GM21390 (cell line): Measurements from ENCODE around the gene PIP.
"Not testable (repeated sequence)": the region's sequence is repeated elsewhere in the genome, so short reads cannot be mapped to it uniquely, and the experiment has no call there.

ENCODE experiments used
- ATAC-seq: cut with Tn5 transposase; IDR thresholded peaks from one replicate; pipeline ENCODE4 v1.9.1; 2021; ENCODE audit not compliant: unreplicated experiment

Gene PIP, protein sequence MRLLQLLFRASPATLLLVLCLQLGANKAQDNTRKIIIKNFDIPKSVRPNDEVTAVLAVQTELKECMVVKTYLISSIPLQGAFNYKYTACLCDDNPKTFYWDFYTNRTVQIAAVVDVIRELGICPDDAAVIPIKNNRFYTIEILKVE

DNA sequence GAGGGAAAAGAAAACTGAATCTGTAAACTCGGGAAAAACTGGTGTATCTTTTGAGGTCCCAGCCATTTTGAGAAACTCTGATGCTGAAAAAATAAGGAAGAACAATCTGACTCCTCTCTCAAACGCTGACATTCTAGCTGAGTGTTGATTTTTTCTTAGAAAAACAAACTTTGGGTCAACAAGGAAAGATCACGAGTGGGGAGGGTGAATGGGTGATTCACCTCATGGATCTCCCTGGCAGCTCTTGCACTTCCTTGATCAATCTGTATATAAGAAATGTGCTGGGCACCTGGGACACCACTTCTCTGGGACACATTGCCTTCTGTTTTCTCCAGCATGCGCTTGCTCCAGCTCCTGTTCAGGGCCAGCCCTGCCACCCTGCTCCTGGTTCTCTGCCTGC, at the start of gene PIP:
Gene PIP (plus strand): TSS at position 297 of the 400 bp plus-strand sequence. CDS start 40 bp downstream, at position 337.
- ATAC-seq = no peak

DNA sequence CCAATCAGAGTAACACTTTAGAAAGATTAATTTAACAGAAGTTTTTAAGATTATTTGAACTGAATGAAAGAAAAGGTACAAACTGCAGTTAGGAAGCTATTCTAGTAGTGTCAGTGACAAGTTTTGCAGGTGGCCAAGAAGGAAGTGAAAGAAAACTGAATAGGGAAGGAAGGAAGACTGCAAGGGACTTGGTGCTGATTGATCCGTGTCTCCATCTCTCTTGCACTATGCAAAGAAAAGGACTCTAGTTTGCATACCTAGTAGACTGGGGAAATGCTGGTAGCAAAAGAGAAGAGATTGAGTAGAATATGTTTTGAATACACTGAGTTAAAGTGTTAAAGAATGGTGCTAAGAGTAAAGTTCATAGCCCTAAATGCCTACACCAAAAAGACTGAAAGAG, 46.8 kb upstream of the PIP start:
- peak; percentile 74 for ATAC-seq

DNA sequence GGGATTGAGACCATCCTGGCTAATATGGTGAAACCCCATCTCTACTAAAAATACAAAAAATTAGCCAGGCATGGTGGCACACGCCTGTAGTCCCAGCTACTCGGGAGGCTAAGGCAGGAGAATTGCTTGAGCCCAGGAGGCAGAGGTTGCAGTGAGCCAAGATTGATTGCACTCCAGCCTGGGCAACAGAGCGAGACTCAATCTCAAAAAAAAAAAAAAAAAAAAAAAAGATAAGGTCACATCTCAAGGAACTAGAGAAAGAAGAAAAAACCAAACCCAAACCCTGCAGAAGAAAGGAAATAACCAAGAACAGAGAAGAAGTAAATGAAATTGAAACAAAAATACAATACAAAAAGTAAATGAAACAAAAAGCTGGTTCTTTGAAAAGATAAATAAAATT, 46.3 kb upstream of the PIP start:
- not testable (repeated sequence) for ATAC-seq

DNA sequence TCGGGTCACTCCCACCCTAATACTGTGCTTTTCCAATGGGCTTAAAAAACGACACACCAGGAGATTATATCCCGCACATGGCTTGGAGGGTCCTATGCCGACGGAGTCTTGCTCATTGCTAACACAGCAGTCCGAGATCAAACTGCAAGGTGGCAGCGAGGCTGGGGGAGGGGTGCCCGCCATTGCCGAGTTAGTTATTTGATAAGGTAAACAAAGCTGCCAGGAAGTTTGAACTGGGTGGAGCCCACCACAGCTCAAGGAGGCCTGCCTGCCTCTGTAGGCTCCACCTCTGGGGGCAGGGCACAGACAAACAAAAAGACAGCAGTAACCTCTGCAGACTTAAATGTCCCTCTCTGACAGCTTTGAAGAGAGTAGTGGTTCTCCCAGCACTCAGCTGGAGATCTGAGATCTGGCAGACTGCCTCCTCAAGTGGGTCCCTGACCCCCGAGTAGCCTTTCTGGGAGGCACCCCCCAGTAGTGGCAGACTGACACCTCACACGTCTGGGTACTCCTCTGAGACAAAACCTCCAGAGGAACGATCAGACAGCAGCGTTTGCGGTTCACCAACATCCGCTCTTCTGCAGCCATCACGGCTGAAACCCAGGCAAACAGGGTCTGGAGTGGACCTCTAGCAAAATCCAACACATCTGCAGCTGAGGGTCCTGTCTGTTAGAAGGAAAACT, 43.2 kb upstream of the PIP start:
- not testable (repeated sequence) for ATAC-seq

DNA sequence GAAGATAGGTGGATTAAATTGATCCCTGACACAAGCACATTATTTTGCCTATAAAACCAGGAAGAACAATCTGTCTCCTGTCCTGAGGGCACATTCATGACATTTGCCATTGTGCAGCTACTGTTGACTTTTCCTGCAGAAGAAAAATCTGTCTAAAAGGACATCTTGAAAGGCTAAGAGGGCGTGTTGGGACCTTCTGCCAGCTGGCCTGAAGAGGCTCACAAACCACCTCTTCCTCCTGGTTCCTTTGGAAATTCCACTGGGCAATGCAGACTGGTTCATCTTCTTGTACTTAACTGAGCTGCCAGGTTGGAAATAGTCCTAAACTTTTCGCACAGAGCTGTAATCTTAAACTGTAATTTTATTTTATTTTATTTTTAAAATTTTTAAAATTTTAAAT, 35.7 kb upstream of the PIP start:
- no peak for ATAC-seq

DNA sequence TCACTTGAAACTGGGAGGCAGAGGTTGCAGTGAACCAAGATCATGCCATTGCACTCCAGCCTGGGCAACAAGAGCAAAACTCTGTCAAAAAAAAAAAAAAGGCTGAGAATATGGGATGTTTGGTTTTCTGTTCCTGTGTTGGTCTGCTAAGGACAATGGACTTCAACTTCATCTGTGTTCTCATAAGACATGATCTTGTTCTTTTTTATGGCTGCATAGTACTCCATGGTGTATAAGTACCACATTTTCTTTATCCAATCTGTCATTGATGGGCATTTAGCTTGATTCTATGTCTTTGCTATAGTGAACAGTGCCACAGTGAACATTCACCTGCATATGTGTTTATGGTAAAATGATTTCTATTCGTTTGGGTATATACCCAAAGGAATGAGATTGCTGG, 32.3 kb upstream of the PIP start:
- ATAC-seq = not testable (repeated sequence)

DNA sequence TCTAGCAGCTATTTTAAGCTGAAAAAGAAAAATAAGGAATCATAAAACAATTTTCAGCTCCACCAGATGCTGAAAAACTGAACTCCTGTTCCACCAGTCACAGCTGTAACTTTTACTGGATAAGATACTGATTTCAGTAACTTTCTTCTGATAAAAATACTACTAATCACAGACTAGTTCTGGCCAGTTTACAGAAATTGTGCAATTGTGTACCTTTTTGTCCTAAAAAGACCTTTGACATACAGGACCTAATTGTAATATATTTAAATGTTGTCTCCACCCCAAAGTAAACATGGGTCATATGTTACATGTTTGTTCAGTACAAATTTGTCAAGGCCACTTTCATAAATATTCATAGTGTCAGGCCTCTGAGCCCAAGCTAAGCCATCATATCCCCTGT, 27.1 kb upstream of the PIP start:
- no peak for ATAC-seq

DNA sequence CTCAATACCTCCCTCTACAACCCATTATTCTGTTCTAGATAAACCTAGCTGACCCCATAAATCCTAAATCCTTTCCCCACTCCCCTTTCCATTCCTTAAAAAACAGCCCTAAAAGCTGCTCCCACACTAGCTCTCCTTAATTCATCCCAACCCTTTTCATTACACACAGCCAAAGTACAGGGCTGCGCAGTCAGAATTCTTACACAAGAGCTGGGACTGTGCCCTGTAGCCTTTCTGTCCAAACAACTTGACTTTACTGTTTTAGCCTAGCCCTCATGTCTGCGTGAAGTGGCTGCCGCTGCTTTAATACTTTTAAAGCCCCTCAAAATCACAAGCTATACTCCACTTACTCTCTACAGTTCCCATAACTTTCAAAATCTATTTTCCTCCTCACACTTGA, 23.9 kb upstream of the PIP start:
- not testable (repeated sequence) for ATAC-seq

DNA sequence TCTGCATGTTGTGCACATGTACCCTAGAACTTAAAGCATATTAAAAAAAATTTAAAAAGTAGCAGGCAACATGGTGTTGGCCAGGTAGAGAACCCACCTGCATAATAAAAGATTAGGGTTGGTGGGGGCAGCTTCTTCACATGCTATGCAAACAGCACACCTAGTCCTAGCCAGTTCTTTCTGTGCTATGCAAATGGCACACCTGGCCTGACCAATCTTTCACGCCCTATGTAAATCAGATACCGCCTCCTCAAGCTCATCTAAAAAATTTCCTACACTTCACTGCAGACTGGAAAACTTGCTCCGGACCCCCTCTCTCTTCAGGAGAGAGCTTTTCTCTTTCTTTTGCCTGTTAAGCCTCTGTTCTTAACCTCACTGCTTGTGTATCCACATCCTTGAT, 14.5 kb upstream of the PIP start:
- no peak for ATAC-seq

DNA sequence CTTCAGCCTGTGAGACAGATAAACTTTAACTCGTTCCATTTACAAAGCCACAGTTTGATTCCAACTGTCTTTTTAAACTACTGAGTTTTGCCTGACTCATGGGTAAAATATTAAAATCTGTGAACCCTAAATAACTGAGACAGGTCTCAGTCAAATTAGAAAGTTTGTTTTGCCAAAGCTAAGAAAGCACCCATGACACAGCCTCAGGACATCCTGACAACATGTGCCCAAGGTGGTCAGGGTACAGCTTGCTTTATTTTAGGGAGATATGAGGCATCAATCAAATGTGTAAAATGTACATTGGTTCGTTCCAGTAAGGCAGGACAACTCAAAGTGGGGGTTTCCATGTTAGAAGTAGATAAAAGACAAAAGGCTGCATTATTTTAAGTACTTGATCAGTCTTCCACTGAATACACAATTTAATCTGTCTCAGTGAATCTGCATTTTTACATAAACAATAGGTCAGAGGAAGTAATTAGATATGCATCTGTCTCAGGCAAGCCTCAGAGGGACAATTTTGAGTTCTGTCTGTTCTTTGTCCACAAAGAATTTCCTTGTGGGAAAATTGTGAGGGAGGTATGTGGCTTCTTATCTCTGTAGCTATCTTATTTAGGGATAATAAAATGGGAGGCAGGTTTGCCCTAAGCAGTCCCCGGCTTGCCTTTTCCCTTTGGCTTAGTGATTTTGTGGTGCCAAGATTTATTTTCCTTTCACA, 11.0 kb upstream of the PIP start:
- no peak for ATAC-seq

DNA sequence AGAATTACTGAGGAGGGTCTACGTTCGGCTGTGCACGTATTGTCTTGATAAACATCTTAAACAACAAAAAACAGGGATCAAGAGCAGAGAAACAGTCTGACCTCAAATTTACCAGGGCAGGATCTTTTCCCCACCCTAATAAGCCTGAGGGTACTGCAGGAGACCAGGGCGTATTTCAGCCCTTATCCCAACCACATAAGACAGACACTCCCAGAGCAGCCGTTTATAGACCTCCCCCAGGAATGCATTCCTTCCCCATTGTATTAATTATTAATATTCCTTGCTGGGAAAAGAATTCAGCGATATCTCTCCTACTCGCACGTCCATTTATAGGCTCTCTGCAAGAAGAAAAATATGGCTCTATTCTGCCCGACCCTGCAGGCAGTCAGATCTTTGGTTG, 8.6 kb upstream of the PIP start:
- ATAC-seq = not testable (repeated sequence)

DNA sequence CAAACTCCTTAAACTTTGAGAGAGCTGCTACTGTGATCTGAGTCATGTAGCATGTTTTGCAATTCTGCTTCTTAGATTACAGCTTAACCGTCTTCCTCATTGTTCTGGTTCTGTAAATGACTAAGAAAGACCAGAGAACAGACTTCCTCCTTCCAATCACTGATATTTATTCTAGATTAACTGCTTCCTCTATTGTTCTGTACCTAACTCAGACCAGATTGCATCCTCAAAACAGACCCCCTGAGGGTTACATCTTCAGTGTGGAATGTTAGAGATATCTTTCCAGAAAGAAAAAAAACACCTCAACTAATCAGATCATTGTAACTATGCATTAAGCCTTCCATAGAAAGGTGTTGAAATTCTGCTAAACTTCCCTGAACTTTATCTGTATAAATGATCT, 5.7 kb upstream of the PIP start:
- no peak for ATAC-seq

DNA sequence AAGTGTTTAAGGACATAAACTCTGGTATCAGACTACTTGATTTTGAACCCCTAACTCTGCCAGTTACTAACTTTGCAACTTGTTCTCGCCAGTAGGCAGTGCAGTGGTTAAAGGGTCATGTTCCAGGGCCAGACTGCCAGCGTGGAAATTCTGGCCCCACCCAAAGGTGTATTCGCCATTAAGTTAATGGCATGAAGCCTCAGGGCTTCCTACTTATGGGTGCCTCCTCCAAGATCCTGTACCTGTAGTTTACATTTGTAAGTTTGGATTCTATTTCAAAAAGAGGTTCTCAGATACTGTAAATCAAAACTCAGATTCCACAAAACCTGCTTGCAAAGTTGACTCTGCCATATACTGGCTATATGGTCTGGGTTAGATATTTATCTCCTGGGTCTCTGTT, 2.8 kb upstream of the PIP start:
- ATAC-seq = no peak

DNA sequence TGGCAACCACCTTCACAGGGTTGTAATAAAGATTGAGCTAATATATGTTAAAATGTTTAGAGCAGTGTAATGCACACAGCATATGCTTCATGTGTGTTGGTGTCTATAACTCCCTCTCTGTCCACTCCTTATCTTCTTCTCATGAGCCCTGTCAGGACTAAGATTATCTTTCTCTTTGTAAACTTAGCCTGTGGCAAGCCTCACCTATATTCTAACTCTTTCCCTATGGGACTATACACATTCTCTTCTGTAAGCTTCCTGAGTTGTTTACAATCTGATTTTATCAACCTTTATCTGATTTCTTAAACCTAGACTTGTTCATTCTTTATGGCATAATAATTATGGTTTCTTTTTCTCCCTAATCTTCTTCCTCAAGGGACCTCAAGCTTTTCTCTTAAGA, 2.4 kb upstream of the PIP start:
- no peak for ATAC-seq

DNA sequence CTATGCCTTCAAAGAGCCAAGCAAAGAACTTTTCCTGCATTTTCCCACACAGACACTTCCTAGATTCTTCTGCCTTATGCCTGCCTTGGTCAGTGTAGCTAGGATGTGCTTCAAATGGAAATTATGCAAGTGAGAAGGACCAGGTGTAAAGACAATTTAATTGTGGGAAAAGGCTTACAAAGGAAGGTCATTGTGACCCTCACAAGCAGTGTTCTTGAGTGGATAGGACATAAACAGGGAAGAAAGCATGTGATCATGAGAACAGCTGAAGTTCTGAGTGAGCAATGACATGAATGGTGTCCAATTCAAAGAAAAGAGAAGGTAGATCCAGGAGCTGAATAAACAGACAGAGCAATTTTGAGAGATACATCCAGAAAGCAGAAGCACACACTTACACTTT, 1.3 kb upstream of the PIP start:
- no peak for ATAC-seq

DNA sequence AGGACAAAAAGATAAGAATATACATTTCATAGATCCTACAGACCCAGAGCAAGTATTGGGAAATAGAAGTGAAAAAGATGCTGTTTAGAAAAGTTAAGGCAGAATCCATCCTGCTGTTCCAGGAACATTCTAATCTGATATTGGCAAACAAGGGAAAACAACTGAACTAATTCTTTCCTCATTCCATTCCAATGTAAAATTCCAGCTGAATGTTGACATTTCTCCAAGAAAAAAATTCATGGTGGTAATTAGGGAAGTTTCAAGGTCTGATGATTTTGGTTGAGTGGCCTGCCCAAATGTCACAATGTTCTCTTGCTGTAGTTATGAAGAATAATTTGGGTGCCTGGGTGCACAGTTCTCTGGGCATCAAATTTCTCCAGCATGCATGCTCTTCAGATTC, 15.2 kb downstream of the PIP start:
- no peak for ATAC-seq

DNA sequence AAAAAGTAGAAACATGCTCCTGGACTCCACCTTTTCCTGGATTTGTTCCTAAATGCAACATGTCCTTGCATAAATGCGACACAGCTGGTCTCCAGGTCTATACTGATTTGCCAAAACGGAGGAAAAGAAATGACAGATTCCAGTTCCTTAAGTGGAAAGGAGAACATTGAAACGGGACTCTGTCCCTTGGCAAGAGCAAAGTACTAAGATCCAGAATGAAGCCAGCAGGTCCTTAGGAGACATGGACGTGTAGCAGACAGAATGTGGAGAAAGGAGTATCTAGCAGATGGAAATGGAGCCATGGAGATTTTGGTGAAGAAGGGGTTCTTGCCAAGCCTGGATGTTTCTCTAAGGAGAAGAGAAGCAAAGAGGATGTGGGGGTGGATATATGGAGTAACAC, 16.2 kb downstream of the PIP start:
- no peak for ATAC-seq

DNA sequence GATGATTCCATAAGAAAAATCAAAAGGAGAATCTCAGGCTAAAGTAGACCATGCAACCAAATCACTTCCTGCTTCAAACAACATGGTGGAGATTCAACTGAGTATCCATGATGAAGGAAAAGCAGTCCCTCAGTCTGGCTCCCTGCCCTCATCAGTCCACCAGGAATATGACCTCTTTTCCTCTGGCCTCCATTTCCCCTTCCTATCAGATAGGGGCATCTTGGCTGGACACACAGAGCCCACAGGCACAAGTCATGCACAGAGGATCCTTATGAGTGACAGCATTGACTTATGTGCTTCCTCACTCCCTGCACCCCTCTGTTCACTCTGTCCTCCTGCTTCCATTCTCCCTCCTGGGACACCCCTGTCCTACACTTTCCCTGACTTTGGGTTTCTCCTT, 16.8 kb downstream of the PIP start:
- ATAC-seq = no peak

DNA sequence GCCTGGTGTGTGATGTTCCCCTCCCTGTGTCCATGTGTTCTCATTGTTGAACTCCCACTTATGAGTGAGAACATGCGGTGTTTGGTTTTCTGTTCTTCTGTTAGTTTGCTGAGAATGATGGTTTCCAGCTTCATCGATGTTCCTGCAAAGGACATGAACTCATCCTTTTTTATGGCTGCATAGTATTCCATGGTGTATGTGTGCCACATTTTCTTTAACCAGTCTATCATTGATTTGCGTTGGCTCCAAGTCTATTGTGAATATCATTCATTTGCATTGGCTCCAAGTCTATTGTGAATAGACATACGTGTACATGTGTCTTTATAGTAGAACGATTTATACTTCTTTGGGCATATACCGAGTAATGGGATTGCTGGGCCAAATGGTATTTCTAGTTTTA, 18.8 kb downstream of the PIP start:
- not testable (repeated sequence) for ATAC-seq

DNA sequence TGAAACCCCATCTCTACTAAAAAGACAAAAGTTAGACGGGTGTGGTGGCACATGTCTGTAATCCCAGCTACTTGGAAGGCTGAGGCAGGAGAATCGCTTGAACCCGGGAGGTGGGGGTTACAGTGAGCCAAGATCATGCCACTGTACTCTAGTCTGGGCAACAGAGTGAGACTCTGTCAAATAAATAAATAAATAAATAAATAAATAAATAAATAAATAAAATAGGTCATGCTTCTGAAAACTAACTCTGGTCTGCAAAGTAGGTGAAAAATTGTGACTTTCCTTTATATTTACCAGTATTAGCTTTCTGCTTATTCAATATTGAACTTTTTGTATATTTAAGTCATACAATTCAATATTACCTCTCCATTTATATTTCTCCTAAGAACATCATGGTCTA, 26.7 kb downstream of the PIP start:
- not testable (repeated sequence) for ATAC-seq

DNA sequence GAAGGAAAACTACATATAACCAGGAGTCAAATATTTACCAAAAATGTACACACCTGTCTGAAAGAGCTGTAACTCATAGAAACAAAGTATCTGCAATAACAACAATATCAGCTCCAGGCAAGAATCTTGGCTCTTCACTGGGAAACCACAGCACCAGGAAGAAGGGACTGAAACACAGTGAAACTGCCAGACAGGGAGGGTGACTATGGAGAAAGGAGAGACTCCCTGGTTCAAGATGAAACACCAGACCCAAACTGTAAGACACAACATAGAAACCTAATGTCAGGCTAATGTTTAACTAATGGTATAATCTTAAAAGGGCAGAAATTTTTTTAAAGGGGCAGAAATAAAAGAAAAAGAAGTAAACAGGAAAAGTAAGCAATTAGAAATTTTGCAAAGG, 39.8 kb downstream of the PIP start:
- ATAC-seq = no peak

DNA sequence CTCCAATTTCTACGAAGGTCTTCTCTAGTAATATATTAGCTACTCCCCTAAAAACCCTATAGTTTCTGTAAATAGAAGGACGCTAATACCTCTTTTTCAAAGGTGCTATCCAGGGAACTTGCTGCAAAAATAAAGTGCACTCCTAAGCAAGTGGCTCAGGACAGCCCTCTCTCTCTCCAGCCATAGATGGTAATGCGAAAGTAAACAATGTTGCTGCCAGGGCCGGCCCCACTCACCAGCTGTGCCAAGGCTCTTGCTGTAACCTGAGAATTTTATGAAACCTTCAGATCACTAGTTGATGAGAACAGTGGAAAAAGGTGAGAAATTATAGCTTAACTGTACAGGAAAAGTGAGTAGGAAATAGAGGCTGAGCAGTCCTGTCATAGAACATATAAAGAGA, 40.5 kb downstream of the PIP start:
- no peak for ATAC-seq

DNA sequence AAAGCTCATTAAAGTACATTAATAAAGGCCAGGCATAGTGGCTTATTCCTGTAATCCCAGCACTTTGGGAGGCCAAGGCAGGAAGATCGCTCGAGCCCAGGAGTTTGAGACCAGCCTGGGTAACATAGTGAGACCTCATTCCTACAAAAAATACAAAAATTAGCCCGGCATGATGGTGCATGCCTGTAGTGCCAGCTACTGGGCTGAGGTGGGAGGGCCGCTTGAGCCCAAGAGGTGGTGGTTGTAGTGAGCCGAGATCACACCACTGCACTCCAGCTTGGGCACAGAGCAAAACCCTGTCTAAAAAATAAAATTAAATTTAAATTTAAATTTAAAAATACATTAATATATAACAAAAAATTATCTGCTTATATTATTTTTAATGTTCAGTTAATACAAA, 44.3 kb downstream of the PIP start:
- no peak for ATAC-seq
